Hepatocyte (in vitro differentiated cells): ENCODE measurements around the gene SRRT. TPM values are rescaled to one million over a fixed set of nuclear protein-coding genes. Genes with fewer than 3 reads are reported as not detected.

Experiments
- DNase-seq: peaks from one replicate; pipeline ENCODE4 v3.0.0-alpha.2; 2016; ENCODE audit warnings: low spot score
- H2AFZ ChIP-seq: fragments of 200-600 bp; sonication (generic); 2 replicates; pipeline ENCODE4 v1.6.0; 2016; ENCODE audit warnings: antibody characterized with exemption, mild to moderate bottlenecking
- H3K27ac ChIP-seq: fragments of 200-600 bp; sonication (generic); 2 replicates; pipeline ENCODE4 v1.5.1; 2016; ENCODE audit warnings: mild to moderate bottlenecking
- H3K27me3 ChIP-seq: fragments of 200-600 bp; sonication (generic); 2 replicates; pipeline ENCODE4 v1.6.1; 2016
- H3K36me3 ChIP-seq: fragments of 200-600 bp; sonication (generic); replicated peaks from 2 replicates; pipeline ENCODE4 v1.5.1; 2016; ENCODE audit warnings: low read depth; ENCODE audit not compliant: insufficient read depth
- H3K4me1 ChIP-seq: fragments of 200-600 bp; sonication (generic); 2 replicates; pipeline ENCODE4 v1.5.1; 2016; ENCODE audit warnings: mild to moderate bottlenecking, moderate library complexity; ENCODE audit not compliant: insufficient read depth
- H3K4me2 ChIP-seq: fragments of 200-600 bp; sonication (generic); 2 replicates; pipeline ENCODE4 v1.6.0; 2016
- H3K4me3 ChIP-seq: fragments of 200-600 bp; sonication (generic); 2 replicates; pipeline ENCODE4 v1.5.1; 2016; ENCODE audit warnings: mild to moderate bottlenecking
- H3K79me2 ChIP-seq: fragments of 200-600 bp; sonication (generic); 2 replicates; pipeline ENCODE4 v1.6.0; 2017; ENCODE audit warnings: mild to moderate bottlenecking
- H3K9me2 ChIP-seq: fragments of 200-600 bp; sonication (generic); replicated peaks from 2 replicates; pipeline ENCODE4 v1.6.0; 2017; ENCODE audit warnings: mild to moderate bottlenecking; ENCODE audit not compliant: insufficient read depth
- H3K9me3 ChIP-seq: fragments of 200-600 bp; sonication (generic); 2 replicates; pipeline ENCODE4 v1.5.1; 2016; ENCODE audit warnings: low read depth, mild to moderate bottlenecking
- H4K20me1 ChIP-seq: fragments of 200-600 bp; sonication (generic); 2 replicates; pipeline ENCODE4 v1.6.0; 2016; ENCODE audit warnings: mild to moderate bottlenecking; ENCODE audit not compliant: insufficient read depth, poor library complexity, severe bottlenecking
- EZH2 ChIP-seq: fragments of 200-600 bp; sonication (generic); IDR thresholded peaks from 2 replicates; pipeline ENCODE4 v1.6.1; 2016; ENCODE audit warnings: antibody characterized with exemption, mild to moderate bottlenecking, borderline replicate concordance
- EZH2phosphoT487 ChIP-seq: fragments of 200-600 bp; sonication (generic); IDR thresholded peaks from one replicate; pipeline ENCODE4 v1.6.1; 2018; ENCODE audit warnings: antibody characterized with exemption, mild to moderate bottlenecking, low read depth, moderate library complexity; ENCODE audit not compliant: unreplicated experiment, severe bottlenecking
- WGBS: methylation state at CpG from one replicate; pipeline ENCODE4 v1.1.6; 2016; ENCODE audit warnings: low lambda C conversion rate; ENCODE audit errors: missing lambda C conversion rate; 5-methylcytosine and 5-hydroxymethylcytosine counted together
- polyA plus RNA-seq: library from polyadenylated mRNA; unstranded; fragments of >200 nt; fragmentation: Nextera tagmentation; extraction: Ambion mirVana; gene quantifications from 2 replicates; pipeline ENCODE4 v1.2.1, GENCODE V29; 2016
- total RNA-seq: library from RNA; depleted of rRNA; stranded (reverse); fragments of >200 nt; gene quantifications from 2 replicates; pipeline ENCODE4 v1.2.3, GENCODE V29; 2014
- TF ChIP-seq, protein P1 (sequence below): fragments of 200-600 bp; sonication (generic); IDR thresholded peaks from 2 replicates; pipeline ENCODE4 v1.5.1; 2016; ENCODE audit warnings: antibody characterized with exemption, mild to moderate bottlenecking; ENCODE audit not compliant: poor library complexity

SRRT gene
- total and polyA plus RNA-seq, 2 experiments from 2014 or later: 49.1 to 91.7 TPM

- 12% methylated on average over 6 of the region's 6 CpGs for WGBS
Measured at GRCh38 chr7:100836812-100837098, 38.1 kb upstream of the SRRT start.

DNA sequence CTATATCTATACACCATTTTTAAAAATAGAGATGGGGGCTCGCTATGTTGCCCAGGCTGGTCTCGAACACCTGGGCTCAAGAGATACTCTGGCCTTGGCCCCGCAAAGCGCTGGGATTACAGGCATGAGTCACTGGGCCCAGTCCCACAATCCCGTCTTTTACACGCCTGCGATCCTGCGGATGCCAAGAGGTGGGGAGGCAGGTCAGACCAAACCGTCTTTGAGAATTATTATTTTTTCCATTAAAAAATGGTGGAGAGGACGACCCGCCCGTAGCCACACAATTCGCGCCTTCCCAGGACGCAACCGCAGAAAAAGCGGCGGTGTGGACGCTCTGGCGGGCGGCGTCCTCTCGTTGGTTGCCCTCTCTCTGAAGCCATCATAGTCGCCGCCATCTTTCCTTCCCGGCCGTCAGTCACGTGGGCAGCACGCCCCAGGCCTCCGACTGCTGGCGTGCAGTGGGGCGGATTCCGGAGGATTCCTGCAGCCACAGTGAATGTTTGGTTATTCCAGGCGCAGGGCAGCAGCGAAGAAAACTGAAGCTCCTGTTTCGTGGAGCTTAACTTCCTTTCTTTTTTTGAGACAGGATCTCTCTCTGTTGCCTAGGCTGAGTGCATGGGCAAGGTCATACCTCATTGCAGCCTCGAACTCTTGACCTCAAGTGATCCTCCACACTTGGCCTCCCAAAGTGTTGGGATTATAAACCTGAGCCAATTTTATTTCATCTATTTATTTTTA lies 37.6 kb upstream of the SRRT start:
- peak overlapping the region; percentile 70 for H2AFZ ChIP-seq
- H3K27me3 ChIP-seq: no peaks in the 10 kb centered on the region
- peak overlapping the region; percentile 72 for H3K4me2 ChIP-seq

More at GRCh38 chr7:100836812-100837098, 38.1 kb upstream of the SRRT start:
- Histone ChIP-seq H3K4me2 (peak overlapping the region; percentile 72), H3K4me3 (no peak overlapping the region), H3K36me3 (no peaks in the 10 kb centered on the region), H3K79me2 (no peaks in the 10 kb centered on the region), H4K20me1 (no peaks in the 10 kb centered on the region), H2AFZ (peak overlapping the region; percentile 70), H3K27me3 (no peaks in the 10 kb centered on the region), H3K9me3 (no peaks in the 10 kb centered on the region), H3K27ac (peak overlapping the region; percentile 94), H3K4me1 (peaks cover 24% of the 10 kb centered on the region), H3K9me2 (no peaks in the 10 kb centered on the region)
- TF ChIP-seq EZH2 (no peak), EZH2phosphoT487 (no peak)
- TF ChIP-seq, protein P1, sequence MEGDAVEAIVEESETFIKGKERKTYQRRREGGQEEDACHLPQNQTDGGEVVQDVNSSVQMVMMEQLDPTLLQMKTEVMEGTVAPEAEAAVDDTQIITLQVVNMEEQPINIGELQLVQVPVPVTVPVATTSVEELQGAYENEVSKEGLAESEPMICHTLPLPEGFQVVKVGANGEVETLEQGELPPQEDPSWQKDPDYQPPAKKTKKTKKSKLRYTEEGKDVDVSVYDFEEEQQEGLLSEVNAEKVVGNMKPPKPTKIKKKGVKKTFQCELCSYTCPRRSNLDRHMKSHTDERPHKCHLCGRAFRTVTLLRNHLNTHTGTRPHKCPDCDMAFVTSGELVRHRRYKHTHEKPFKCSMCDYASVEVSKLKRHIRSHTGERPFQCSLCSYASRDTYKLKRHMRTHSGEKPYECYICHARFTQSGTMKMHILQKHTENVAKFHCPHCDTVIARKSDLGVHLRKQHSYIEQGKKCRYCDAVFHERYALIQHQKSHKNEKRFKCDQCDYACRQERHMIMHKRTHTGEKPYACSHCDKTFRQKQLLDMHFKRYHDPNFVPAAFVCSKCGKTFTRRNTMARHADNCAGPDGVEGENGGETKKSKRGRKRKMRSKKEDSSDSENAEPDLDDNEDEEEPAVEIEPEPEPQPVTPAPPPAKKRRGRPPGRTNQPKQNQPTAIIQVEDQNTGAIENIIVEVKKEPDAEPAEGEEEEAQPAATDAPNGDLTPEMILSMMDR: no peak
- no peak for DNase-seq

DNA sequence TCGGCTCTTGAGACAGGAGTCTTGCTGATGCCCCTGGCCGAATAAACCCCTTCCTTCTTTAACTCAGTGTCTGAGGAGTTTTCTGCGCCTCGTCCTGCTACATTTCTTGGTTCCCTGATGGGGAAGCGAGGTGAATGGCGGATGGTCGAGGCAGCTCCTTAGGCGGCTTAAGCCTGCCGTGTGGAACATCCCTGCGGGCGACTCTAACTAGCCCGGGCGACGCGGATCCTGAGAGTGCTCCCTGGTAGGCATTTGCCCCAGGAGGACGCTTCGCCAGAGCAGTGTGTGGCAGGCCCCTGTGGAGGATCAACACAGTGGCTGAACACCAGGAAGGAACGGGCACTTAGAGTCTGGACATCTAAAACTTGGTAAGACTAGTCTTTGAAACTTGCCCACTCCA lies 35.5 kb upstream of the SRRT start:
- no peaks in the 10 kb centered on the region for H3K27me3 ChIP-seq
- H3K27ac ChIP-seq: no peak overlapping the region
- no peak for DNase-seq
- no peaks in the 10 kb centered on the region for H3K79me2 ChIP-seq
- no peak overlapping the region for H2AFZ ChIP-seq
- H3K4me2 ChIP-seq: no peak overlapping the region
- no peaks in the 10 kb centered on the region for H4K20me1 ChIP-seq
- peaks cover 13% of the 10 kb centered on the region for H3K4me1 ChIP-seq
- TF ChIP-seq EZH2 (no peak), EZH2phosphoT487 (no peak)
- TF ChIP-seq, protein P1: no peak
- H3K9me2 ChIP-seq: no peaks in the 10 kb centered on the region
- no peaks in the 10 kb centered on the region for H3K9me3 ChIP-seq
- WGBS: 97% methylated on average over 18 of the region's 18 CpGs
- no peaks in the 10 kb centered on the region for H3K36me3 ChIP-seq
- H3K4me3 ChIP-seq: no peak overlapping the region

More for the DNA sequence above, 37.6 kb upstream of the SRRT start:
- WGBS: 5% methylated on average over 37 of the region's 37 CpGs
- H3K9me3 ChIP-seq: no peaks in the 10 kb centered on the region
- H4K20me1 ChIP-seq: no peaks in the 10 kb centered on the region
- H3K9me2 ChIP-seq: no peaks in the 10 kb centered on the region
- no peak for TF ChIP-seq EZH2
- TF ChIP-seq, protein P1: no peak
- no peak for TF ChIP-seq EZH2phosphoT487
- peaks cover 21% of the 10 kb centered on the region for H3K4me1 ChIP-seq
- peak overlapping the region; percentile 94 for H3K27ac ChIP-seq
- H3K36me3 ChIP-seq: no peaks in the 10 kb centered on the region
- peak; percentile 95 for DNase-seq
- no peaks in the 10 kb centered on the region for H3K79me2 ChIP-seq
- no peak overlapping the region for H3K4me3 ChIP-seq
